WTC11 (cell line): ENCODE results near the gene OR4D5. TPM values are rescaled to one million over a fixed set of nuclear protein-coding genes. Genes with fewer than 3 reads are reported as not detected.

Source experiments
- ATAC-seq: fragments of 200-7000 bp; cut with Tn5 transposase; 2 replicates; pipeline ENCODE4 v1.10.0; 2021; ENCODE audit warnings: mild to moderate bottlenecking, moderate library complexity
- CTCF ChIA-PET: fragments of 300-600 bp; sonication (Branson Sonifier 250); formaldehyde crosslinking; loops from one replicate; lab custom pipeline; 2021; ENCODE audit warnings: antibody characterized with exemption; lab: Charles Lee
- POLR2A ChIA-PET: fragments of 350-600 bp; sonication (Branson Sonifier 250); formaldehyde crosslinking; loops from one replicate; lab custom pipeline; 2021; ENCODE audit warnings: antibody characterized with exemption; lab: Charles Lee
- DNase-seq: peaks from one replicate; pipeline ENCODE4 v3.0.0; 2021; ENCODE audit warnings: low spot score
- H3K27ac Mint-ChIP-seq: 2 replicates; pipeline ENCODE4 v1.8.0; 2021; ENCODE audit warnings: mixed read lengths
- H3K27me3 Mint-ChIP-seq: 2 replicates; pipeline ENCODE4 v1.8.0; 2021; ENCODE audit warnings: low read depth, mild to moderate bottlenecking, moderate library complexity, mixed read lengths
- H3K36me3 Mint-ChIP-seq: 2 replicates; pipeline ENCODE4 v1.8.0; 2021; ENCODE audit warnings: mixed read lengths
- H3K4me1 Mint-ChIP-seq: 2 replicates; pipeline ENCODE4 v1.8.0; 2022; ENCODE audit warnings: mixed read lengths
- H3K4me3 Mint-ChIP-seq: 2 replicates; pipeline ENCODE4 v1.8.0; 2021; ENCODE audit warnings: mild to moderate bottlenecking, moderate library complexity, mixed read lengths
- H3K9me3 Mint-ChIP-seq: 2 replicates; pipeline ENCODE4 v1.8.0; 2021; ENCODE audit warnings: mixed read lengths
- AR ChIP-seq: fragments of 250-450 bp; sonication (Bioruptor Pico); IDR thresholded peaks from 2 replicates; pipeline ENCODE4 v1.9.0; 2021; ENCODE audit warnings: mild to moderate bottlenecking
- CBFB ChIP-seq: sonication (generic); formaldehyde crosslinking; IDR thresholded peaks from 2 replicates; pipeline ENCODE4 v1.8.1; 2022; ENCODE audit warnings: mild to moderate bottlenecking, low read depth, missing genetic modification reagents
- CREM ChIP-seq: sonication (generic); formaldehyde crosslinking; IDR thresholded peaks from 2 replicates; pipeline ENCODE4 v1.8.1; 2022; ENCODE audit warnings: mild to moderate bottlenecking, missing genetic modification reagents, moderate library complexity
- ELF4 ChIP-seq: sonication (generic); formaldehyde crosslinking; IDR thresholded peaks from 2 replicates; pipeline ENCODE4 v1.8.1; 2022; ENCODE audit warnings: low read depth, mild to moderate bottlenecking, moderate library complexity, missing genetic modification reagents
- HMGXB4 ChIP-seq: sonication (generic); formaldehyde crosslinking; IDR thresholded peaks from 2 replicates; pipeline ENCODE4 v1.8.1; 2023; ENCODE audit warnings: mild to moderate bottlenecking, moderate library complexity, missing genetic modification reagents
- MYBL2 ChIP-seq: sonication (generic); formaldehyde crosslinking; IDR thresholded peaks from 2 replicates; pipeline ENCODE4 v1.8.1; 2023; ENCODE audit warnings: mild to moderate bottlenecking, moderate library complexity, missing genetic modification reagents
- NFATC4 ChIP-seq: fragments of 250-450 bp; sonication (Bioruptor Pico); IDR thresholded peaks from 2 replicates; pipeline ENCODE4 v1.9.0; 2021; ENCODE audit warnings: mild to moderate bottlenecking
- NR2C2 ChIP-seq: sonication (generic); formaldehyde crosslinking; IDR thresholded peaks from 2 replicates; pipeline ENCODE4 v1.8.0; 2022; ENCODE audit warnings: mild to moderate bottlenecking, missing genetic modification reagents
- RELA ChIP-seq: sonication (generic); formaldehyde crosslinking; IDR thresholded peaks from 2 replicates; pipeline ENCODE4 v1.8.1; 2022; ENCODE audit warnings: missing genetic modification reagents, mild to moderate bottlenecking, borderline replicate concordance
- ZMAT4 ChIP-seq: fragments of 250-450 bp; sonication (Bioruptor Pico); IDR thresholded peaks from 2 replicates; pipeline ENCODE4 v1.9.0; 2021; ENCODE audit warnings: mild to moderate bottlenecking
- ZNF121 ChIP-seq: sonication (generic); formaldehyde crosslinking; IDR thresholded peaks from 2 replicates; pipeline ENCODE4 v1.8.0; 2023; ENCODE audit warnings: missing genetic modification reagents
- ZNF138 ChIP-seq: sonication (generic); formaldehyde crosslinking; conservative IDR thresholded peaks from 2 replicates; pipeline ENCODE4 v1.8.1; 2022; ENCODE audit warnings: mild to moderate bottlenecking, moderate library complexity, missing genetic modification reagents
- ZNF219 ChIP-seq: sonication (generic); formaldehyde crosslinking; IDR thresholded peaks from 2 replicates; pipeline ENCODE4 v1.8.0; 2023; ENCODE audit warnings: missing genetic modification reagents, mild to moderate bottlenecking, borderline replicate concordance
- total RNA-seq: library from RNA; stranded (reverse); gene quantifications from 3 replicates; pipeline ENCODE4 v1.2.3, GENCODE V29; 2021
- TF ChIP-seq, protein P1 (sequence below): sonication (generic); formaldehyde crosslinking; IDR thresholded peaks from 2 replicates; pipeline ENCODE4 v1.8.0; 2023; ENCODE audit warnings: missing genetic modification reagents, mild to moderate bottlenecking, borderline replicate concordance
- TF ChIP-seq, protein P2 (sequence below): fragments of 250-450 bp; sonication (Bioruptor Pico); IDR thresholded peaks from 2 replicates; pipeline ENCODE4 v1.9.0; 2021; ENCODE audit warnings: mild to moderate bottlenecking, borderline replicate concordance

OR4D5 gene
- total RNA-seq, 1 experiment from 2014 or later, result not detected

DNA sequence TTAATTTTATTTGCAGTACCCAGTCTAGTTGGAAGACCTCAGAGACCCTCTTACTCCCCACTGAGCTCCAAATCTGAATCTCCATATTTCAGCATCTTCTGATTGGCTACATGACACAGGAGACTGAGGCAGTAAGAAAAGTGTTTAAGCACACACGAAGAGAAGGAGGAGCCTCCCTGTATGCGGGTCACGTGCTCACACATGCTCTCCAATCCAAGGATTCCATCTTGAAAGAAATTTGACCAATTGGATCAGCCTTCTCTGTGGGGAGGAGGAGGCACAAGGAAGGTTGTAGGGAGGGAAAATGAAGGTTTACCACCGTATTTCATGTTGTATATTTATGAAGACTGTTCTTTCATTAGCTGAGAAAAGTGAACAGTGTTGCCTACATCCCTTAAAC, 3.0 kb downstream of the OR4D5 start:
- Mint-ChIP-seq H3K4me1 (no peaks in the 10 kb centered on the region), H3K27me3 (no peaks in the 10 kb centered on the region), H3K36me3 (no peaks in the 10 kb centered on the region), H3K27ac (no peak overlapping the region), H3K4me3 (no peak overlapping the region)
- ATAC-seq (no peak), DNase-seq (no peak)
- POLR2A ChIA-PET, result no interaction called here
- TF ChIP-seq MYBL2 (CRISPR knock-in tag) (no peak), ZMAT4 (CRISPR knock-in tag) (no peak), HMGXB4 (CRISPR knock-in tag) (no peak), ZNF121 (CRISPR knock-in tag) (no peak), ELF4 (CRISPR knock-in tag) (no peak), ZNF138 (CRISPR knock-in tag) (no peak), RELA (CRISPR knock-in tag) (no peak), NR2C2 (CRISPR knock-in tag) (no peak), CBFB (CRISPR knock-in tag) (no peak), NFATC4 (CRISPR knock-in tag) (no peak), ZNF219 (no peak), CREM (CRISPR knock-in tag) (no peak), AR (CRISPR knock-in tag) (no peak)
- TF ChIP-seq, protein P1, sequence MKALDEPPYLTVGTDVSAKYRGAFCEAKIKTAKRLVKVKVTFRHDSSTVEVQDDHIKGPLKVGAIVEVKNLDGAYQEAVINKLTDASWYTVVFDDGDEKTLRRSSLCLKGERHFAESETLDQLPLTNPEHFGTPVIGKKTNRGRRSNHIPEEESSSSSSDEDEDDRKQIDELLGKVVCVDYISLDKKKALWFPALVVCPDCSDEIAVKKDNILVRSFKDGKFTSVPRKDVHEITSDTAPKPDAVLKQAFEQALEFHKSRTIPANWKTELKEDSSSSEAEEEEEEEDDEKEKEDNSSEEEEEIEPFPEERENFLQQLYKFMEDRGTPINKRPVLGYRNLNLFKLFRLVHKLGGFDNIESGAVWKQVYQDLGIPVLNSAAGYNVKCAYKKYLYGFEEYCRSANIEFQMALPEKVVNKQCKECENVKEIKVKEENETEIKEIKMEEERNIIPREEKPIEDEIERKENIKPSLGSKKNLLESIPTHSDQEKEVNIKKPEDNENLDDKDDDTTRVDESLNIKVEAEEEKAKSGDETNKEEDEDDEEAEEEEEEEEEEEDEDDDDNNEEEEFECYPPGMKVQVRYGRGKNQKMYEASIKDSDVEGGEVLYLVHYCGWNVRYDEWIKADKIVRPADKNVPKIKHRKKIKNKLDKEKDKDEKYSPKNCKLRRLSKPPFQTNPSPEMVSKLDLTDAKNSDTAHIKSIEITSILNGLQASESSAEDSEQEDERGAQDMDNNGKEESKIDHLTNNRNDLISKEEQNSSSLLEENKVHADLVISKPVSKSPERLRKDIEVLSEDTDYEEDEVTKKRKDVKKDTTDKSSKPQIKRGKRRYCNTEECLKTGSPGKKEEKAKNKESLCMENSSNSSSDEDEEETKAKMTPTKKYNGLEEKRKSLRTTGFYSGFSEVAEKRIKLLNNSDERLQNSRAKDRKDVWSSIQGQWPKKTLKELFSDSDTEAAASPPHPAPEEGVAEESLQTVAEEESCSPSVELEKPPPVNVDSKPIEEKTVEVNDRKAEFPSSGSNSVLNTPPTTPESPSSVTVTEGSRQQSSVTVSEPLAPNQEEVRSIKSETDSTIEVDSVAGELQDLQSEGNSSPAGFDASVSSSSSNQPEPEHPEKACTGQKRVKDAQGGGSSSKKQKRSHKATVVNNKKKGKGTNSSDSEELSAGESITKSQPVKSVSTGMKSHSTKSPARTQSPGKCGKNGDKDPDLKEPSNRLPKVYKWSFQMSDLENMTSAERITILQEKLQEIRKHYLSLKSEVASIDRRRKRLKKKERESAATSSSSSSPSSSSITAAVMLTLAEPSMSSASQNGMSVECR (CRISPR knock-in tag), result no peak
- TF ChIP-seq, protein P2, sequence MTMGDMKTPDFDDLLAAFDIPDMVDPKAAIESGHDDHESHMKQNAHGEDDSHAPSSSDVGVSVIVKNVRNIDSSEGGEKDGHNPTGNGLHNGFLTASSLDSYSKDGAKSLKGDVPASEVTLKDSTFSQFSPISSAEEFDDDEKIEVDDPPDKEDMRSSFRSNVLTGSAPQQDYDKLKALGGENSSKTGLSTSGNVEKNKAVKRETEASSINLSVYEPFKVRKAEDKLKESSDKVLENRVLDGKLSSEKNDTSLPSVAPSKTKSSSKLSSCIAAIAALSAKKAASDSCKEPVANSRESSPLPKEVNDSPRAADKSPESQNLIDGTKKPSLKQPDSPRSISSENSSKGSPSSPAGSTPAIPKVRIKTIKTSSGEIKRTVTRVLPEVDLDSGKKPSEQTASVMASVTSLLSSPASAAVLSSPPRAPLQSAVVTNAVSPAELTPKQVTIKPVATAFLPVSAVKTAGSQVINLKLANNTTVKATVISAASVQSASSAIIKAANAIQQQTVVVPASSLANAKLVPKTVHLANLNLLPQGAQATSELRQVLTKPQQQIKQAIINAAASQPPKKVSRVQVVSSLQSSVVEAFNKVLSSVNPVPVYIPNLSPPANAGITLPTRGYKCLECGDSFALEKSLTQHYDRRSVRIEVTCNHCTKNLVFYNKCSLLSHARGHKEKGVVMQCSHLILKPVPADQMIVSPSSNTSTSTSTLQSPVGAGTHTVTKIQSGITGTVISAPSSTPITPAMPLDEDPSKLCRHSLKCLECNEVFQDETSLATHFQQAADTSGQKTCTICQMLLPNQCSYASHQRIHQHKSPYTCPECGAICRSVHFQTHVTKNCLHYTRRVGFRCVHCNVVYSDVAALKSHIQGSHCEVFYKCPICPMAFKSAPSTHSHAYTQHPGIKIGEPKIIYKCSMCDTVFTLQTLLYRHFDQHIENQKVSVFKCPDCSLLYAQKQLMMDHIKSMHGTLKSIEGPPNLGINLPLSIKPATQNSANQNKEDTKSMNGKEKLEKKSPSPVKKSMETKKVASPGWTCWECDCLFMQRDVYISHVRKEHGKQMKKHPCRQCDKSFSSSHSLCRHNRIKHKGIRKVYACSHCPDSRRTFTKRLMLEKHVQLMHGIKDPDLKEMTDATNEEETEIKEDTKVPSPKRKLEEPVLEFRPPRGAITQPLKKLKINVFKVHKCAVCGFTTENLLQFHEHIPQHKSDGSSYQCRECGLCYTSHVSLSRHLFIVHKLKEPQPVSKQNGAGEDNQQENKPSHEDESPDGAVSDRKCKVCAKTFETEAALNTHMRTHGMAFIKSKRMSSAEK (CRISPR knock-in tag), result no peak
- TF ChIP-seq, all 79 proteins: peak for 0
- CTCF ChIA-PET, result no interaction called here
- H3K9me3 Mint-ChIP-seq, result peaks cover 11% of the 10 kb centered on the region
